Tibial nerve (tissue), 4 donors: ENCODE data around the gene ZNF593. TPM values are rescaled to one million over a fixed set of nuclear protein-coding genes. Genes with fewer than 3 reads are reported as not detected.

Source experiments
- DNase-seq, 2 donors: peaks; one replicate each; pipeline ENCODE4 v3.0.0-alpha.2; 2019; ENCODE audit warnings: low spot score in 2 of 2
- H3K27ac ChIP-seq, 4 donors: fragments of 200-600 bp; sonication (generic) in 3 of 4; one replicate each; pipeline ENCODE4 v1.5.1; 2017 to 2019; ENCODE audit warnings: mild to moderate bottlenecking in 1 of 4
- H3K27me3 ChIP-seq, 2 donors: fragments of 200-600 bp; sonication (generic) in 1 of 2; one replicate each; pipeline versions ENCODE4 v1.5.1 to v1.6.0; 2017 to 2019
- H3K36me3 ChIP-seq, 3 donors: fragments of 200-600 bp; sonication (generic); one replicate each; pipeline ENCODE4 v1.5.1; 2018 to 2019
- H3K4me1 ChIP-seq, 4 donors: fragments of 200-600 bp; sonication (generic) in 3 of 4; one replicate each; pipeline ENCODE4 v1.5.1; 2017 to 2019
- H3K4me3 ChIP-seq, 4 donors: fragments of 200-600 bp; sonication (generic) in 3 of 4; one replicate each; pipeline ENCODE4 v1.5.1; 2017 to 2019; ENCODE audit warnings: mild to moderate bottlenecking in 1 of 4, moderate library complexity in 1 of 4
- H3K9me3 ChIP-seq, 4 donors: fragments of 200-600 bp; sonication (generic) in 3 of 4; one replicate each; pipeline ENCODE4 v1.5.1; 2017 to 2019
- CTCF ChIP-seq, 5 experiments: fragments of 200-600 bp in 3 of 5; fragments of 450-650 bp in 2 of 5; sonication (generic) in 3 of 5; IDR thresholded peaks; one replicate each; pipeline ENCODE4 v1.5.1; 2016 to 2019; ENCODE audit warnings: antibody characterized with exemption in 5 of 5, mild to moderate bottlenecking in 3 of 5, moderate library complexity in 2 of 5
- EP300 ChIP-seq, 2 donors: sonication (generic); formaldehyde crosslinking; IDR thresholded peaks; one replicate each; pipeline ENCODE4 v1.6.1; 2017; ENCODE audit warnings: antibody characterized with exemption in 2 of 2, mild to moderate bottlenecking in 1 of 2
- POLR2A ChIP-seq, 2 donors: fragments of 450-650 bp; IDR thresholded peaks; one replicate each; pipeline ENCODE4 v1.6.1; 2017; ENCODE audit warnings: antibody characterized with exemption in 2 of 2, mild to moderate bottlenecking in 2 of 2, moderate library complexity in 2 of 2
- whole genome bisulfite sequencing, 2 donors: methylation state at CpG; one replicate each; pipeline ENCODE4 v1.1.5; 2018; 5-methylcytosine and 5-hydroxymethylcytosine counted together
- total RNA-seq, 4 donors: library from RNA; depleted of rRNA; stranded (reverse); fragments of >200 nt; gene quantifications; one replicate each; pipeline ENCODE4 v1.1.0, GENCODE V29; 2016

ZNF593 gene
- total RNA-seq, 4 donors from 2014 or later = 24.9 to 46.5 (median 38.2) TPM

GRCh38 chr1:26191739-26192138 is 22.0 kb downstream of the ZNF593 start:
- 61 to 69% methylated on average over 3 of the region's 3 CpGs for WGBS, 2 donors
- TF ChIP-seq POLR2A (IDR thresholded peaks at IDR 0.05) = no peak
- TF ChIP-seq CTCF (IDR thresholded peaks at IDR 0.05) = no peak
- TF ChIP-seq EP300 (IDR thresholded peaks at IDR 0.05) = no peak
- Histone ChIP-seq H3K4me1 (no peaks in the 10 kb centered on the region), H3K4me3 (no peak overlapping the region), H3K27ac (no peak overlapping the region), H3K9me3 (no peaks in the 10 kb centered on the region), H3K36me3 (peaks cover 0 to 20% (median 0%) of the 10 kb centered on the region in 3 donors), H3K27me3 (no peaks in the 10 kb centered on the region)
- DNase-seq = no peak

DNA sequence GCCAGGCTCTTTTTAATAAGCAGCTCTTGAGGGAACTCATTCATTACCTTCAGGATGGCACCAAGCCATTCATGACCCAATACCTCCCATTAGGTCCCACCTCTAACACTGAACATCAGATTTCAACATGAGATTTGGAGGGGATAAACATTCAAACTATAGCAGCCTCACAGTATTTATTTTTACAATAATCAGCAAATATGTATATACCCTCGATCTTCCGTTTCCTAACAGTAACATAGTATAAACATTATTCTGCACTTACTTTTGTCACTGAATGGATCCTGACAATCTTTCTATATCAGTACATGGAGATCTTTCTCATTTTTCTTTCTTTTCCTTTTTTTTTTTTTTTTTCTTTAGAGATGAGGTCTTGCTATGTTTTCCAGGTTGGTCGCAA is 26.1 kb downstream of the ZNF593 start:
- no peak for DNase-seq
- TF ChIP-seq POLR2A (IDR thresholded peaks at IDR 0.05) = no peak
- TF ChIP-seq EP300 (IDR thresholded peaks at IDR 0.05) = no peak
- TF ChIP-seq CTCF (IDR thresholded peaks at IDR 0.05) = no peak
- WGBS, 2 donors = 82 to 86% methylated on average over 3 of the region's 3 CpGs

GRCh38 chr1:26197301-26197700 is 27.6 kb downstream of the ZNF593 start:
- no peak for TF ChIP-seq EP300 (IDR thresholded peaks at IDR 0.05)
- no peak for TF ChIP-seq POLR2A (IDR thresholded peaks at IDR 0.05)
- no peaks in the 10 kb centered on the region for H3K36me3 ChIP-seq
- peaks cover 0 to 6% (median 0%) of the 10 kb centered on the region in 4 donors for H3K4me1 ChIP-seq
- DNase-seq = no peak
- no peak overlapping the region for H3K4me3 ChIP-seq
- H3K9me3 ChIP-seq = no peaks in the 10 kb centered on the region
- 83 to 90% methylated on average over 3 of the region's 3 CpGs for WGBS, 2 donors
- H3K27me3 ChIP-seq = peaks cover 0 to 4% of the 10 kb centered on the region in 2 donors
- H3K27ac ChIP-seq = no peak overlapping the region

More for the DNA sequence above, 26.1 kb downstream of the ZNF593 start:
- Histone ChIP-seq H3K27ac (no peak overlapping the region), H3K9me3 (no peaks in the 10 kb centered on the region), H3K4me3 (no peak overlapping the region), H3K4me1 (no peaks in the 10 kb centered on the region), H3K27me3 (peaks cover 0 to 4% of the 10 kb centered on the region in 2 donors), H3K36me3 (no peaks in the 10 kb centered on the region)

GRCh38 chr1:26197813-26198212 is 28.1 kb downstream of the ZNF593 start:
- no peak overlapping the region for H3K4me3 ChIP-seq
- peaks cover 0 to 6% (median 0%) of the 10 kb centered on the region in 4 donors for H3K4me1 ChIP-seq
- H3K27me3 ChIP-seq = peaks cover 0 to 4% of the 10 kb centered on the region in 2 donors
- TF ChIP-seq CTCF (IDR thresholded peaks at IDR 0.05) = no peak
- no peak for TF ChIP-seq EP300 (IDR thresholded peaks at IDR 0.05)
- TF ChIP-seq POLR2A (IDR thresholded peaks at IDR 0.05) = no peak
- no peaks in the 10 kb centered on the region for H3K36me3 ChIP-seq
- WGBS, 2 donors = 77 to 81% methylated on average over 11 of the region's 11 CpGs
- DNase-seq = no peak
- no peaks in the 10 kb centered on the region for H3K9me3 ChIP-seq
- no peak overlapping the region for H3K27ac ChIP-seq

GRCh38 chr1:26200413-26200812 is 30.7 kb downstream of the ZNF593 start:
- peaks cover 0 to 4% of the 10 kb centered on the region in 2 donors for H3K27me3 ChIP-seq
- TF ChIP-seq POLR2A (IDR thresholded peaks at IDR 0.05) = no peak
- no peak for TF ChIP-seq CTCF (IDR thresholded peaks at IDR 0.05)
- no peak for TF ChIP-seq EP300 (IDR thresholded peaks at IDR 0.05)
- no peaks in the 10 kb centered on the region for H3K9me3 ChIP-seq
- H3K4me3 ChIP-seq = no peak overlapping the region
- WGBS, 2 donors = 83 to 86% methylated on average over 5 of the region's 5 CpGs
- no peak overlapping the region for H3K27ac ChIP-seq
- peaks cover 0 to 6% (median 0%) of the 10 kb centered on the region in 4 donors for H3K4me1 ChIP-seq
- DNase-seq = no peak
- H3K36me3 ChIP-seq = no peaks in the 10 kb centered on the region
